GM18502 (cell line): Measurements from ENCODE around the gene WDR5B.
A peak's percentile ranks its signal among the peaks of the same experiment; 100 is the strongest.
"Not testable (repeated sequence)": the region's sequence is repeated elsewhere in the genome, so short reads cannot be mapped to it uniquely, and the experiment has no call there.

Source experiments
- ATAC-seq: cut with Tn5 transposase; IDR thresholded peaks from one replicate; pipeline ENCODE4 v1.9.1; 2021; ENCODE audit warnings: mild to moderate bottlenecking; ENCODE audit not compliant: unreplicated experiment, poor library complexity

Gene WDR5B

DNA sequence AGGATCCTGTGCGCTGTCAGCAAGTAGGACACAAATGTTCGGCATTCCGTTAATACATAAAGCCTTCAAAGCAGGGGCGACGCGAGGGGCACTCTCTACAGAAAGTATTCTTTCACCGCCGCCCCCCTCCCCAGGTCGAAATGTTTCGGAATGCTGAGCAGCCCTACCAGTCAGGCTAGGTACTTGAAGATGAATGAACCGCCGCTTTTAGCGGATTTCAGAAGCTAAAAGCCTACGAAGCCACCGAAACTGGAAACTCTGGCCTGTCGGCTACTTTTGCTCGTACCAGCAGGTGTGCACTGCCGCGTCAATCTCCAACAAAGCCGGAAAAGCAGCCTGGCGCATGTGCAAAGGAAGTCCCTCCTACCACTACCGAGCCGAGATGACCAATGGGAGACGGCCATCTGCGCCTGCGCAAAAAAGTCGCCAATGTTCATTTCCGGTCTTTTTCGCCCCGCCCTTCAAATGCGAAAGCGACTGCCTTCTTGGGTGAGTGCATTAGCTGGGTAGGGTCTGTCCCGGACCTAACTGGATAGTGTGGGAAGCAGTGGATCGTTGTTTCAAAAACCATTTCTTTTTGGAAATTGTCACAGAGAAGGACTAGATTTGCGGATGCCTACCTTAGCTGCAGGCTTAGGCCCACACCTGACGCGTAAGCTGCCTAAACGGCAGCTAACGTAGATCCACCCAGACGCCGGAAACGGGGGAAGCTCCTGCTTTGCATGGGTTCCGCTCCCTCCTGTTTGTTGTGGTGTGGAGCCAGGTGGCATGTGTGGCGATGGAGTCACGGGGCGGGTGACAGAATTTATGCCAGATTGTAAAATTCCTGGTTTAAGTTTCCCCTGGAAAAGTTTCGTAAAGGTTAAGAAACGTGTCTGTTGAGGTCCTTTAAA is at the start of gene WDR5B:
Gene WDR5B (minus strand): TSS at position 301 of the 893 bp plus-strand sequence. CDS start 534 bp downstream, outside the sequence.
- peak; percentile 89 for ATAC-seq

DNA sequence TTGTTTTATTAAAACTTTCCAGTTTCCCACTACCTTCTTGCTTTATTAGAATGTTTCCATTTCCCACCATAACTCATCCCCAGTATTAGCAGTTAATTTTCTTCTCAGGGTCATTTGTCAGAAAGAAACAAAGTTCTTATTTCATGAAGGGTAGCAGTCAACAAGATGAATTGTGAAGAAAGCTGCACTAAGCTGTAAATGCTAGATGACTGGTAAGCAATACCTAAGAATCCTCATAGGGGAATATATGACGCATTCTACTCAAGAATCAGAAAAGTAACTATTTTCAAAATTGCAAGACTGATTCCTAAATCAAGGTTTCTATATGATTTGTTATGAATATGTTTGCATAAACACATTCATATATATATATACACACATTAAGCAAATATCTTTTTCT is 48.8 kb upstream of the WDR5B start:
- no peak for ATAC-seq

DNA sequence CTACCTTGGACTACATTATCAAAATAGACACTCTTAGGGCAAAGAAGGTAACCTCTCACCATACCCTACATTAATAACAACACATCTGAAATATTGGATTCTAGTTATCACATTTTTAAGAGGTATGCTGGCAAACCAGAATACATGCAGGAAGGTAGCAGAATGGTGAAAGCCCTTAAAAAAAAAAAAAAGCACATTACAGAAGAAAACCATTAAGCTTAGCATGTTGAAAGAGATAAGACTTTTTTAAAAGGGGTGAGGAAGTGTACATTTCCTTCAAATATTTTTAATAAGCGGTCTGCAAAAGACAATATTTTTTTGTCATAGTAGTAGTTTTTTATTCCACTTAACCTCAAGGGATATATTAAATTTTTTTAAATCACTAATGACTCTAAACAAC is 46.5 kb upstream of the WDR5B start:
- no peak for ATAC-seq

DNA sequence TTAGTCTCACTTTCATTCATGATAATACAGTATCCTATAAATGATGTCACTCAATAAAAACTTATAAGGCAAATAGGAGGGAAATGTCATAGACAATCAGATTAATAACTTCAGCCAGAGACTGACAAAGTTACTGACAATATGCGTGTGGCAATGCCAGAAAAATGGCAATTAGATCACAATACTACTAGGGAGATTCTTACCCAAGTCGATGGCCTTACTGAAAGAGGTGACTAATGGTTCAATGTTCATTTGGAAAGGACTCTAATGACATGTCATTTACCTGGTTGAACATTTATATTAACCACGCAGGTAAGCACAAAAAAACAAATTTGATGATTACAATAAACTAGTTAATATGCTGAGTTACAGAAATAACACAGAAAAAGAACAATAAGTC is 45.9 kb upstream of the WDR5B start:
- ATAC-seq: no peak

DNA sequence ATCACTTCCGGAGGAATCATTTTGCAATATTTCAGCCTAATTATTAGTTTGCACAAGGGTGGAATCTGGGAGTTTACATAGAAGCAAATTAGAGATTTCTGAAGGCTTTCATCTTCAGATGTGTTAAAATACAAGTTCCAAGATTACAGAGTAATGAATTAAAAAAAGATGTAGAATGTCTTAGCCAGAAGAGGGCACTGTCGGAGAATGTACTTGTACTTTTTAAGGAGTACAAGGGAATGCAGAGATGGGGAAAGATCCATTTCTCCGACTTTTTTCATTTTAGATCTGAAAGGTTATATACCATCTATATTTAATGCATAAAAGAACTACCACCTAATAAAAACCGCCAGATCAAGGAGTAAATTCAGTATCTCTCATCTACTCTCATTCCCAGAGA is 43.1 kb upstream of the WDR5B start:
- ATAC-seq: no peak

DNA sequence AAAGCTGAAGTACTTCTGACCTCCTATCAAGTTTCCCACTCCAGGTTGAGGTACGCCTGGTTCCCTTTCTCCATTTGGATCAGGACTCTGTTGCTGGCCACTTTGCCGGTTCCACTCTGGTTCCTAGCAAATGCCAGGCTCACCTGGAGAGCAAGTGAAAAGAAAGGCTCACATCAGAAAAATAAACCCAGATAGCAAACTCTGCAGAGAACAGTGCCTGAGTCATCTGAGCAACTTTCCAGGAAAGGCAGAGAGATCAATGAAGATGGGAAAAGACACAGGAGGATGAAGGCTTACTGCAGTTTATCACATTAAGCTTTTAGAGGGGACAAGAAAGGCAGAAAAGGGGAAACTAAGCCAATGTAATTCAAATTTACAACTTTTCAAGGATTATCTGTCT is 41.8 kb upstream of the WDR5B start:
- ATAC-seq: no peak

DNA sequence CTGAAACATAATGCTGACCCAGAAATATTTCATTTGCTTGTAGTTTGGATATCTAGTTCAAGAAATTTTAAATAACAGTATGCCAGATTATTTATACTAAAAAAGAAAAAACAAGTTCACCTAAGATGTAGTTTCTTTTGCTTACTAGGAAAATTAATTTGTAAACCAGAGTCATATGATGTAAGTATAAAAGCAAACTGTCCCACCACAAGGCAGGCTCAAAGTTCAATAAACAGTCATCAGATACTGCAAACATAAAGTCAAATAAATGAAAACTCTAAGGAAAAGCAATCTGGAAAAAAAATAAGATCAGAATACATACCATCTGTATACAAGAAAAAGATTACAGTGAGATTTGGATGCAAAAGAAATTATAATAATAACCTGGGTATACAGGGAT is 40.2 kb upstream of the WDR5B start:
- ATAC-seq: no peak

DNA sequence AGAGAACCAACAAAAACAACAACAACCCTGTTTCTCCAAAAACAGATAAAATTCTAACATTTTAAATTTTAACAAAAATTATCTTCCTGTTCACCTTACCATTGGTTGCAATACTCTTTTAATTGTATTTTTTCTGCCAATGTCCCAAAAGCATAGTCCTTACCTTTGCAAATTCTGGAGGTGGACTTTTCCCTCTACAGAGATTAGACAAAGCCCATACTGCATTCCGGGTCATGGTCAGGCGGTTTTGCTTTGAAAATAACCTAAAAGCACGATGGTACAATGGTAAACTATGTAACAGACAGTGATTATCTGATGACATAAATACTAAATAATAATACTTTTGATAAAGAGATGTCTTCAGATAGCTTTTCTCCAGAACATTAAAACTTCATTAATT is 35.5 kb upstream of the WDR5B start:
- ATAC-seq: no peak

DNA sequence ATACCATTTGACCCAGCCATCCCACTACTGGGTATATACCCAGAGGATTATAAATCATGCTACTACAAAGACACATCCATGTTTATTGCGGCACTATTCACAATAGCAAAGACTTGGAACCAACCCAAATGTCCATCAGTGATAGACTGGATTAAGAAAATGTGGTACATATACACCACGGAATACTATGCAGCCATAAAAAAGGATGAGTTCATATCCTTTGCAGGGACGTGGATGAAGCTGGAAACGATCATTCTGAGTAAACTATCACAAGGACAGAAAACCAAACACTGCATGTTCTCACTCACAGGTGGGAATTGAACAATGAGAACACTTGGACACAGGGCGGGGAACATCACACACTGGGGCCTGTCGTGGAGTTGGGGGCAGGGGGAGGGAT is 32.4 kb upstream of the WDR5B start:
- not testable (repeated sequence) for ATAC-seq

DNA sequence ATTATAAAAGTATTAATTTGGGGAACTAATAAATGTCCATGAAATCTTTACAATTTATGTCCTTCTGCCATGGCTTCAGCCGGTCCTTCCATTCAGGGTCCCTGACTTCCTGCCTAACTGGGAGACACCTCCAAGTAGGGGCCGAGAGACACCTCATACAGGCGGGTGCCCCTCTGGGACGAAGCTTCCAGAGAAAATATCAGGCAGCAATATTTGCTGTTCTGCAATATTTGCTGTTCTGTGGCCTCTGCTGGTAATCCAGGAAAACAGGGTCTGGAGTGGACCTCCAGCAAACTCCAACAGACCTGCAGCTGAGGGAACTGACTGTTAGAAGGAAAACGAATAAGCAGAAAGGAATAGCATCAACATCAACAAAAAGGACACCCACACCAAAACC is 28.6 kb upstream of the WDR5B start:
- ATAC-seq: not testable (repeated sequence)

DNA sequence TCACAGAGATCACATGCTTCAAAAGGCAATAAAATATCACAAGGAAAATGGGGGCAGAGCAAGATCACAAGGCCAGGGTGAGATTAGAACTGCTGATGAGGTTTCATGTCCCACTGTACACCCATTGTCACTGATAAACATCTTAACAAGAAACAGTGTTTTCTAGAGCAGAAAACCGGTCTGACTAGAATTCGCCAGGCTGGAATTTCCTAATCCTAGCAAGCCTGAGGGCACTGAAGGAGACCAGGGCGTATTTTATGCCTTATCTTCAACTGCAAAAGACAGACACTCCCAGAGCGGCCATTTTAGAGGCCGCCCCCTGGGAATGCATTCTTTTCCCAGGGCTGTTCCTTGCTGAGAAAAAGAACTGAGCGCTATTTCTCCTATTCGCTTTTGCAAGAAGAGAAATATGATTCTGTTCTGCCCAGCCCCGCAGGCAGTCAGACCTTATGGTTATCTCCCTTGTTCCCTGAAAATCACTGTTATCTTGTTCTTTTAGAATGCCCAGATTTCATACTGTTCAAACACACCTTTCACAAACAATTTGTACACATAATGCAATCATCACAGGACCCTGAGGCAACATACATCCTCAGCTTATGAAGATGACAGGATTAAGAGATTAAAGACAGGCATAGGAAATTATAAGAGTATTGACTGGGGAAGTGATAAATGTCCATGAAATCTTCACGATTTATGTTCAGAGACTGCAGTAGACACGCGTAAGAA is 28.1 kb upstream of the WDR5B start:
- not testable (repeated sequence) for ATAC-seq

DNA sequence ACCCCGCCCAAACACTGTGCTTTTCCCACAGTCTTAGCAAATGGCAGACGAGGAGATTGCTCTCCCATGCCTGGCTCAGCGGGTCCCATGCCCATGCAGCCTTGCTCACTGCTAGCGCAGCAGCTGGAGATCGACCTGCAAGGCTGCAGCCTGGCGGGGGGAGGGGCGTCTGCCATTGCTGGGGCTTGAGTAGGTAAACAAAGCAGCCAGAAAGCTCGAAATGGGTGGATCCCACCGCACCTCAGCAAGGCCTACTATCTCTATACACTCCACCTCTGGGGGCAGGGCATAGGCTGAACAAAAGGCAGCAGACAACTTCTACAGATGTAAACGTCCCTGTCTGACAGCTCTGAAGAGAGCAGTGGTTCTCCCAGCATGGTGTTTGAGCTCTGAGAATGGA is 27.2 kb upstream of the WDR5B start:
- ATAC-seq: no peak

DNA sequence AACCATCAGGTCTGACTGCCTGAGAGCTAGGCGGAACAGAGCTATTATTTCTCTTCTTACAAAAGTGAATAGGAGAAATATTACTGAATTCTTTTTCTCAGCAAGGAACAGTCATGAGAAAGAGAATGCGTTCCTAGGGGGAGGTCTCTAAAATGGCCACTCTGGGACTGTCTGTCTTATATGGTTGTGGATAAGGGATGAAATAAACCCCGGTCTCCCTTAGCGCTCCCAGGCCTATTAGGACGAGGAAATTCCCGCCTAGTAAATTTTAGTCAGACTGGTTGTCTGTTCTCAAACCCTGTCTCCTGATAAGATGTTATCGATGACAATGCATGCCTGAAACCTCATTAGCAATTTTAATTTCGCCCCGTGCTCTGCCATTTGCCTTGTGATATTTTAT is 20.1 kb upstream of the WDR5B start:
- no peak for ATAC-seq

DNA sequence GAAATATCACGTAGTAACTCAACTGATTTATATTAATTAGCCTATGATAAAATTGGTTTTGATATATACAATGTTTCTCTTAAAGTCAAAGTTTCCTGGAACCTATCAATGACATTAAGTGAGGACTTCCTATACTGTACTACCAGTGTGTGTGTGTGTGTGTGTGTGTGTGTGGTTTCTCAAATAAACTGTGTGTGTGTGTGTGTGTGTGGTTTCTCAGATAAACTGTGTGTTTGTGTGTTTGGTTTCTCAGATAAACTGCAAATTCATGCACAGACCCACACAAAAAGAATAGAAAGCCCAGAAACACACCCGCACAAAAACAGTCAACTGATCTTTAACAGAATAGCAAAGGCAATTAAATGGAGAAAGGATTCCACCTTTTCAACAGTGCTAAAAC is 14.5 kb upstream of the WDR5B start:
- no peak for ATAC-seq

DNA sequence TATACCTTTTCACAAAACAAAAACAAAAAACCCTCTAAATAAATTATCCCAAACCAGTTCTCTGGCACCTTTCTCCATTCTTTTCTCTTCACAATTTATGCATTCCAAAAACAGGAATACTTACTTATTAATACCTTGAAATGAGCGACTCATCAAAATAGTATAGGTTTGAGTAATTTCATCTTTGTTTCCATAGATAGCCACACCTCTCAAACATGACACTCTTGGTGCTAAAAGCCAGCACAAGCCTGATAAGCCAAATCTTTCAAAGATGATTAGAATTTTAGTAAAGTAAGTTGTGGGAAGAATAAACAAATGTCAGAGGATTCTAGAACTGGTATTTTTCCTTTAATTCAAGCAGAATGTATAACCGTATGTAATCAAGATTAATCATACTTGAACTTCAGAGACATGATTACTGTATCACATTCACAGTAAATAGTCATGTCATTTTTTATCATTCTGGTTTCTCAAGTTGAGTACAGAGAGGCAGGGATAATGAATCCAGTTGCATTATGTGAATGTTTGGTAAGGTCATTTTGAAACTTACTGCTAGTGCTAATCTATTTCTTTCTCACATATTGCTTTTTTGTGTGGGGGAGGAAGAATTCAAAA is 12.1 kb upstream of the WDR5B start:
- no peak for ATAC-seq

DNA sequence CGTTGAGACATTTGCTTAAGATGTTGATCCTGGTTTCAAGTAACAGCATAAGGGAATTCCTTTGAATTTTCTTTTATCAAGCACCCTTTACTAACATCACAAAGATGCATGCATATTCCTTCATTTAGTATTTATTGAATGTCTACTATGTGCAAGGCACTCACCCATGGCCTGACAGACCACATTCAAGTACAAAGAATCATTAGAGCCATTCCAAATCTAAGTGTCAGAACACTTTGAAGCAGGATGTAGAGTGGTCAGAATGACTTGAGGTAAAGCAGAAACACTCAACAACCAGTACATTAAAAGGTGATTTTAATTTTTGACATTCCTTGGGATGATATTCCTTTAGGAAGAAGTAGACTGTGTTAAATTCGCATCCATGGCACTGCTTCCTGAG is 6.0 kb upstream of the WDR5B start:
- no peak for ATAC-seq

DNA sequence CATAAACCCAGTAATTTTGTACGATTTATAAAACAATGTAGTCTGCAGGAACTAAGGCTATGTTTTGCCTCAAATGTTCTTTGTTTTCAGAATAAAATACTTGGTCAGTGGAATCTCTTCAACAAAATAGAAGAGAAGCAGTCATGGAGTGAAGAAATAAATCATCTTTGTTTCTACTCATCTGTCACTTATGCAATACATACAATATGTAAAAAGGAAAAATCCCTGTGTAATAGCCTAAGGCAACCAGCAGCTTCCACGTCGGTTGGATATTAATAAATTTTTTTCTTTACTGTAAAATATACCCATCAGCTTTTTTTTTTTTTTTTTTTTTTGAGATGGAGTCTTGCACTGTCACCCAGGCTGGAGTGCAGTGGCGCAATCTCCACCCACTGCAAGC is 5.2 kb upstream of the WDR5B start:
- no peak for ATAC-seq

DNA sequence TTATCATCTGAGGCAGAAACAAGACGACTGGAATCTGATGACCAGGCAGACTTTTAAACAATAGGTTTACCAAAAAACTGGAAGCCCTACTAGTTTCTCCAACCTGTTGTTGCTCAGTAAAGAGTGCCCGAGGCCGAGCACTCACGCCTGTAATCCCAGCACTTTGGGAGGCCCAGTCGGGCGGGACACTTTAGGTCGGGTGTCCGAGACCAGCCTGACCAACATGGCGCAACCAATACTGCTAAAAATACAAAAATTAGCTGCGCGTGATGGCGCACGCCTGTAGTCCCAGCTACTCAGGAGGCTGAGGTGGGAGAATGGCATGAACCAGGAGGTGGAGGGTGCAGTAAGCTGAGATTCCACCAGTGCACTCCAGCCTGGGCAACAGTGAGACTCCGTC is 1.1 kb upstream of the WDR5B start:
- no peak for ATAC-seq

DNA sequence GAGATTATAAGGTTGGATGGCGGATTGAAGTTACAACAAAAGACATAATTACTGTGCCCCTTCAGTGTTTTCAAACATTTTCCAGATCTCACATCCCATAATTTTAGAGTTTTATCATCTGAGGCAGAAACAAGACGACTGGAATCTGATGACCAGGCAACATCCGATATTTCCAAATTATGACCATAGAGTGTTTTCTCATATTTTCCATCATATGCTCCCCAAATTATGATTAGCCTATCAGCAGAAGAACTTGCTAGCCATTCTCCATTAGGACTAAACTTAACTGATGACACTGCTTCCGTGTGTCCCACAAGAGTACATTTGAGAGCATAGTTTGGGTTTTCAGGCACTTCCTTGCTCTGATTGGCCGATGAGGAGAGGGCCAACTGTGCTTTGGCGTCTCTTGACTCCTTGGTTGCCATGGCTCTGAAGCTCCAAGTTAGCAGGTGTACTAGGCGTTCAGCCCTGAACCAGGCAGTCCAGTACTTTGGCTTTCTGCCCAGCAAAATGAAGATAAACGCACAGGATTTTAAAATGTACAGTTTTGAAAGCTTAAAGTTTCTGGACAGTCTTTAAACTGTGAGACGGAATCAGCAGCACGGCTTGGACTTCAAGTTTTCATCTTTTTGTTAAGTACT is 638 bp downstream of the WDR5B start:
- ATAC-seq: peak; percentile 60

DNA sequence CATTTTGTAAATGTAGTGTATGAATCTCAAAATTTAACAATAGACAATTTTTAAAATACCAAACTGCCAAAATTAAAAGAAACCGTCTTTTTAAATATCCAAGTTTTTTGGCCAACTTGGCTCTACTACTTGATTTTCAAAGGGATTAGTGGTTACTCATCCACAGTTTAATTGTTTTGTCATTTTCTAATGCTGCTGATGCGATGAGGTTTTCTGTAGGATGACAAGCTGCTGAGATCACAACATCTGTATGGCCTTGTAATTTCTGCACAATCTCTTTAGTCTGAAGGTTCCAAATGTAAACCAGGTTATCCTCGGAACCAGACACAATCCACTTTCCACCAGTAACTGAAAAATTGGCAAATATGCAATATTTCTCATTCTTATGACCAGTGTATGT is 1.5 kb downstream of the WDR5B start:
- no peak for ATAC-seq

DNA sequence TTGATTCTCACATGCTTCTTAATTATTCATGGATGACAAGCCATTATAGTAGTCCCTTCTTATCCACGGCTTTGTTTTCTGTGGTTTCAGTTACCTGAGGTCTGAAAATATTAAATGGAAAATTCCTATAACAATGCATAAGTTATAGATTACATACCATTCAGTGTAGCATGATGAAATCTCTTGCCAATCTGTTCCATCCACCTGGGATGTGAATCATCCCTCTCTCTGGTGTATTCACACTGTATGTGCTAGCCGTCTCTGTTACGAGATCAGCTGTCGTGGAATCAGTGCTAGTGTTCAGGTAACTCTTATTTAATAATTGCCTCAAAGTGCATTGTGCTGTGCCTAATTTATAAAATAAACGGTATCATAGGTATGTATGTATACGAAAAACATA is 5.2 kb downstream of the WDR5B start:
- no peak for ATAC-seq
